HG03521 (cell line): Measurements from ENCODE around the gene NAMPT.
"Not testable (repeated sequence)": the region's sequence is repeated elsewhere in the genome, so short reads cannot be mapped to it uniquely, and the experiment has no call there.

Experiments
- ATAC-seq: cut with Tn5 transposase; IDR thresholded peaks from one replicate; pipeline ENCODE4 v1.9.1; 2021; ENCODE audit warnings: mild to moderate bottlenecking, moderate library complexity; ENCODE audit not compliant: unreplicated experiment

The NAMPT gene

DNA sequence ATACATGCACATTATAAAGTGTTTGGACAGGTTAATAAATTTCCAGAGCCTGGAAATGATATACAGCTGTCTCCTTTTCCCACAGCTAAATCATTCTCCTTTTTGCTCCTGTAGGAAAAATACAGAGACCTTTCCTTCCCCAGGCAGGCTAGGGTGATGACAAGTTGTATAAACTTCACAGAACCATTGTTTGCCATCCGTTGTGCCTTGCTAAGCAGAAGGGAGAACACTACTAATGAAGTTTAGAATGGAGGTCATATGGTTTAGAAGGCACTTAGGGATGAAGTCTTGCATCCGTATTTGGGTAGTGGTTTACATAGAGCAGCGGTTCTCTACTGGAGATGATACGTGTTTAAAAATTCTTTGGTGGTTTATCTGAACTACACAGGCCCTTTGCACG, 46.0 kb downstream of the NAMPT start:
- no peak for ATAC-seq

DNA sequence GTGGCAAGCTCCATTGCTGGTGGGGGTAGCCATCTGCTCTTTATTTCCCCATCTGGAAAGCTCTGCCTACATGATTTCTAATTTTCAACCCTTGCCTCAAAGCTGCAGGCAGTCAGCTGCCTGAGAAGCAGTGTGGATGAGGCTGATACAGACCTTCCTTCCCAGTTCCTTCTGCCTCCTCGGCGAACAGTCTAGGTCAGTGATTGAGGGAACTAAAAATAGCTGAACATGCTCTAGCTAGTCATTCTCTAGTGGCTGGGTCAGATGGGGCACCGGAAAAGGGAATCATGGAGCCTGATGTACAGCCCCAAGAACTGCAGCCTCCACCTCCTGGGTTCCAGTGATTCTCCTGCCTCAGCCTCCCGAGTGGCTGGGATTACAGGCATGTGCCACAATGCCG, 48.7 kb downstream of the NAMPT start:
- ATAC-seq: no peak

DNA sequence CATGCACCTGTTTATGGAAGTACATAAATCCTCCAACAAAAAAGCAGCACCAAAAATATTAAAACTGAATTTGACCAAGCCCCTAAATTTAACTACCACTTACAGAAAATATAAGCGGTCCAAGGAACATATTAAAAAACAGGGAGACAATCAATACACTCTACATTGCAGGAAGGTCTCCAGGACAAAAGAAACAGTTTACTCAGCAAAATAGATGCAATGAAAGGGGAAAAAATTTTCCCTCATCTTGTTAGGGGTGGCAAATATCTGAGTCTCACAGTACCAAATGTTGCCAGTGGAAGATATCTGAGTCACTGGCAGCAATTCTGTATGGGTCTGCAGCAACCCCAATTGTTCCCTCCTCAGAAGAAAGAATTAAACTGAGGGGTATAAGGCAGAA, 50.4 kb downstream of the NAMPT start:
- ATAC-seq: no peak

DNA sequence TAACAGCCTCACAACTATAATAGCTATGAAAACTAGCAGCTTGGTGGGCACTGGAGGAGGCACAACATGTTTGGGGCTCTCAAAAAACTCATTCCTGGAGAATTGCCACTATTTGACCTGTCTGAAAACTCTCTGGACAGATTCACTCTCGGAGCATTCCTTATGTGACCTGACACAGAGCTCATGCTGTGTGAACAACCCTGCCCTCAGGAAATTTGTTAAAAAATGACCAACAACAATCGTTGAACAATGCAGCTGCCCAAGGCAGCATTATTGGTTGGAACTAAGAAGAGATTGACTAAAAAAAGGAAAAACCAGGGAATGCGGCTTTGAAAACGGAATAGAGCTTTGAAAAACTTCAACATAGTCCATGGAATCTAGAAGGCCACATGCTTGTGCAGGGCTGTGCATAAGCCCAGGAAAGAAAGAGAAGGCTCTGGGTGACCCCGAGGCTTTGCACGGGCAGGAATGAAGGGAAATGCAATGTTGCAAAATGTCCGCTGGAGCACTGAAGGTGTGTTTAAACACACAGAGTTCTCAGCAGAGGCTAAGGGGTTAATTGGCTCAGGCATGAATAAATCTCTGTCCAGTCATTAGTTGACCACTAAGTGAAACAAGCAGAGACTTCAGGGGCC, 52.8 kb downstream of the NAMPT start:
- no peak for ATAC-seq

DNA sequence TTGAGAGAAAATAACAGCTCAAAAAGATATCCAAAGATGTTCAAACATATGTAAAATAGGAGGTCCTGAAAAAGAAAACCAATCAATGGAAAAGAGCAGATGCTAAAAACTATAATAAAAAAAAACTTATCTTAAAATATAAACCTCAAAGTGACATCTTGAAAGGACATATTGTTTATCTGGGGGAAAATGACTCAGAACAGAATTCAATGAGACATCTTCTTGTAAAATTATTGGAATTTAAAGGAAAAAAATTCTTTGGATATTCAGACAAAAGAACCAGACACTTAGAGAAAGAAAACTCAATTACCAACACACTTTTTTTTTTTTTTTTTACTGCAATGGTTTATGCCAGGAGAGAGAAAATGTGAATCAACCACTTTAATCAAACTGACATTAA, 58.9 kb downstream of the NAMPT start:
- ATAC-seq: no peak

DNA sequence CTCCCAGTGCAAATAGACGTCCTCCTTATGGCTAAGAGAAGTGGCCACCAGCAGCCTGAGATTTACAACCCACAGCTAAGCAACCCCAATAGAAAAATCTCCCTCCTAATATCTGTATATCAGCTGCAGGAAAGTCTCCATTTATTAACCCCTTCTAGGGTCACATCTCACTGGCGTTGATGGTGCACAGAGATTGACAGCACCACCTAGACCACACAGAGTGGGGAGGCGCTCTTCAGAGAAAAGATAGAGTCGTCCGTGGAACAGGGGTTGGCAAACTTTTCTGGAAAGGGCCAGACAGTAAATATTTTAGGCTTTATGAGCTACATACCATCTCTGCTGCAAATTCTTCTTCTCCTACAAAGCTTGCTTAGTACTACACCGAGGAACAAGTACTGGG, 60.0 kb downstream of the NAMPT start:
- ATAC-seq: no peak

DNA sequence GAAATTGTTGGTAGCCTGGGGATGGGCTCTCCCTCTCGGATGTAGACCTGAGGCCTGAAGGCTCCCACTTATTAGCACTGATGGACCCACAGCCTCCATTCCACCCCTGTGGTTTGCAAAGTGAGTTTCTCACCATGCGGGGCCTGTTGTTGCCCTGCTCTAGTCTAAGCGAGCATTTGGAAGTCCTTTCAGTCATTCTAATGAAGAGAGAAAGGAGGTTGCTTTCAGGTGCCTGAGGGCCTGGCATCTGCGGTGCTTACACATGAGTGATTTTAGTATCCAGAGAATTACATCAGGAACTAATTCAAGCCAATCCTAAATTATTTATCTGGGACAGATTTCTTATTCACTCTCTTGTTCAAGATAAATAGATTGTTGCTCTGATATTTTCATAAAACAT, 61.6 kb downstream of the NAMPT start:
- no peak for ATAC-seq

DNA sequence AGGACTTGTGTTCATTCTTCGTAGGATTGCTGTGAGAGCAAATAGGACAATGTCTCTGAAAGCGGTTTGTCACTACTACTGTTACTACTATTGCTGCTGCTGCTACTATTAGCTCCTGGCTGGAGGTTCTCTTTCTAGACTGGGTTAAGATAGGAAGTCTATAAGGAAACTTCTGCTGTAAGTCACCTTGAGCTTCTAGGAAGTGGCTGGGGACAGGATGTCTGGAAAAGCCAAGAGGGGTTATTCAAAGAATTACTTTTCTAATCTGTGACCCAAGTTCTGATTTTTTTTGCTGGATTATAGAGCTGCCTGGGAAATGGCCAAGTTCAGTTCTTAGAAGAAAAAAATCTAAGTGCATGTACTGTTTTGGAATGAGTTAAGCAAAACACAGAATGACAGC, 62.2 kb downstream of the NAMPT start:
- ATAC-seq: no peak

DNA sequence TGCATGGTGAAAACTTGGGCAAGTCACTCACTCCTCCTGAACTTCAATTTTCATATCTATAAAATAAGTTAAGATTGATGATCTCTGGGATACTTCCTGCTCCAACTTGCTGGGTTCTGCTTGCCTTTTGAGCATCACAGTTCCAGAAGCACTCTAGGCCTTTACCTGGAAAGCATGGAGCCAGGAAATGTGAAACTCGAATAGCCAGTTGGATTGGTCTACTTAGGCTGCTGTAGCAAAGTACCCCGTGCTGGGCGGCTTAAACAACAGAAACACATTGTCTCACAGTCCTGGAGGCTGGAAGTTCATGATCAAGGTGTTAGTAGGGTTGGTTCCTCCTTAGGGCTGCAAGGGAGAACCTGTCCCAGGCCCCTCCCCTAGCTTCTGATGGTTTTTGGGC, 64.5 kb downstream of the NAMPT start:
- ATAC-seq: no peak

DNA sequence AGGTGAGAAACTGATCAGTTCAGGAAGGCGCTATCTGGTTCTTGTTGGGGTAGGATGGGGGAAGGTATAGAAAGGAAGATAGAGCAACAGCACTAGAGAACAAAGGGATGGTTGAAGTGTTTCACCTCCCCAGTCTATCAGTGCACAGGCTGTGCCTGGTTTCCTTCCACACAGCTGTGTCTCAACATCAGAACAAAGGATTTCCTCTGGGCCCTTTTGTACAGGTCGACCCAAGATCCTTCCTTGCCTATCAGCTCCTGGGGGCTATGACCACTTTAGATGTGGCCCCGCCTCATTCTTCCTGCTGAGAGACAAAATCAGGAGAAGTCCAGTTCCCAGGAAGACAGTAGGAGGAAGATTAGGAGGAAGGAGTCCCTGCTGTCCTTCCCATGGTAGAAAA, 65.6 kb downstream of the NAMPT start:
- ATAC-seq: no peak

DNA sequence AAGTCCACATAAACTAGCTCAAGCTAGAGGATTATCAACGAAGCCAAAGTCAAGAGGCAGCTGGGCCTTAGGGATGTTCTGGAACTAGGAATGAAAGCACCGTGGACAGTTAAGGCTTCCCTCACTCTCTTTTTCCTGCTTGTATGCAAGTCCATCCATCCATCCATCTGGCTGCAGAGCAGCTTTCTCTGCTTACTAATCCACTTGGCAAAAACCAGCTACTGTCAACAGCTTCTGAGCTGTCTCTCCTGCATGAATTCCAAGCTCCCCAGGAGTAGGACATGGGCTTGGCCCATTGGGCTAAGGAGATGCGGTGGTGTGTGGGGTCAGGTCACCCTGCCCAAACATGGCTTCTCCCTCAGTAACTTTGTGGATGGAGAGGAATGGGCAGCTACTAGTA, 66.2 kb downstream of the NAMPT start:
- ATAC-seq: no peak

DNA sequence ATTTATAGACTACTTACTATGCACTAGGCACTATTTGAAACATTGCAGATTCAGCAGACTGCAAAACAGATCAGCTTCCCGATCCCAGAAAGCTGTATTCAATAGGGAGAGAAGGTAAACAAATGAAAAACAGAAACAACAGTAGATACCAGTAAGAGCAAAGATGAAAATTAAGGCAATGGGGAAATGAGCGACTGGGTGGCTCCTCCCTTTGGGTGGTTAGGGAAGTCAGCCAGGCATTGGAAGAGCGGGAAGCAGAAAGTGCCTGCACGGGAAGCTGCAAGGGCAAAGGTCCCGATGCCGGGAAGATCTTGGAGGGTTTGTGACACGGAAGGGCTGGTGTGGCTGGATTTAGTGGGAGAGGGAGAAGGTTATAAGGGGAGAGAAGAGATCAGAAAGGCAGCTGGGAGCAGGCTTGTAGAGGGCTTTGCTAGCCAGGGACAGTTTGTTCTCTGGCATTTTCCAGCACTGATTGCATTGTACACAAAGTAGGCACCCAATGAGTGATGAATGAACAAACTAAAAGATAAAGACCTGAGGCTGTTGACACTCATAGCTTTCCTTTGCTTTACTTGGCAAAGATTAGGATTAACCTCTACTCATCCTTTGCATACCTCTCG, 67.8 kb downstream of the NAMPT start:
- no peak for ATAC-seq

DNA sequence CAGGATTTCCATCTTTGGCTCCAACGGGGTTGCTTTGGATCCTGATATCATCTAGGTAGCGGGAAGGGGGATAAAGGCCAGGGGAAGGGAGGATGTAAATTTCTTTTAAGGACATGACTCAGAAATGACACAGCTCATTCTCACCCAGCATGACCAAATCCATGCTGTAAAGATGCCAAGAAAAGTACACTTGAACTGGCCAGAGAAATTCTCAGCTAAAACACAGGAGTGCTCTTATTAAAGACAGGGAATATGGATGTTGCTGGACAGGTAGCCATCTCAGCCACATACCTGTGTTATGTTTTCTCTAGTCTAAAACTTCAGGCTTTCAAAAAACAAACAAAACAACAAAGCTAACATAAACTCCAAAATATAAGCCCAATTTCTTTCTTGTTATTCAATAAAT, 68.3 kb downstream of the NAMPT start:
- no peak for ATAC-seq

DNA sequence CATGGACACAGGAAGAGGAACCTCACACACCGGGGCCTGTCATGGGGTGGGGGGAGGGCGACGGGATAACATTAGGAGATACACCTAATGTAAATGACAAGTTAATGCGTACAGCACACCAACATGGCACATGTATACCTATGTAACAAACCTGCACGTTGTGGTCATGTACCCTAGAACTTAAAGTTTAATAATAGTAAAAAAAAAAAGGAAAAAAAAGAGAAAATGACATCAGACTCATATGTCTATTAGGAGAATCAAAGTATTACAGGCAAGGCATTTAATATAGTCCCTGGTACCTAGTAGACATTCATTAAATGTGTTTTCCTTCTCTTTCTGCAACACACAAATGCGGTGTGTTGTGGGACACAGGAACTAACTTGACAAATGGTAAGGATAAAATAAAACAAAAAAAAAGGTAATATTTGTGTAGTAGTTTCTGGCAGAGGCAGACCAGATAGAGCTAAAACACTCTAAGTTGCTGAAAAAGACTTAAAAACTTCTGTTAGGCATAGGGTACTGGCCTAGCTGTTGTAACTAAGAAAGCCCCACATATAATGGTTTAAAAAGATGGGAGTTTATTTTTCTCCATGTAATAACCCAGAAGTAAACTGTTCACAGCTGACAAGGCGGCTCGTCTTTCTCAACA, 68.8 kb downstream of the NAMPT start:
- ATAC-seq: no peak

DNA sequence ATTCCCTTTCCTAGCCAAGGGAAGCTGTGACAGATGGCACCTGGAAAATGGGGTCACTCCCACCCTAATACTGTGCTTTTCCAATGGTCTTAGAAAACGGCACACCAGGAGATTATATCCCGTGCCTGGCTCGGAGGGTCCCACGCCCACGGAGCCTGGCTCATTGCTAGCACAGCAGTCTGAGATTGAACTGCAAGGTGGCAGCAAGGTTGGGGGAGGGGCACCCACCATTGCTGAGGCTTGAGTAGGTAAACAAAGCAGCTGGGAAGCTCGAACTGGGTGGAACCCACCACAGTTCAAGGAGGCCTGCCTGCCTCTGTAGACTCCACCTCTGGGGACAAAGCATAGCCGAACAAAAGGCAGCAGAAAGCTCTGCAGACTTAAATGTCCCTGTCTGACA, 75.8 kb downstream of the NAMPT start:
- ATAC-seq: not testable (repeated sequence)

DNA sequence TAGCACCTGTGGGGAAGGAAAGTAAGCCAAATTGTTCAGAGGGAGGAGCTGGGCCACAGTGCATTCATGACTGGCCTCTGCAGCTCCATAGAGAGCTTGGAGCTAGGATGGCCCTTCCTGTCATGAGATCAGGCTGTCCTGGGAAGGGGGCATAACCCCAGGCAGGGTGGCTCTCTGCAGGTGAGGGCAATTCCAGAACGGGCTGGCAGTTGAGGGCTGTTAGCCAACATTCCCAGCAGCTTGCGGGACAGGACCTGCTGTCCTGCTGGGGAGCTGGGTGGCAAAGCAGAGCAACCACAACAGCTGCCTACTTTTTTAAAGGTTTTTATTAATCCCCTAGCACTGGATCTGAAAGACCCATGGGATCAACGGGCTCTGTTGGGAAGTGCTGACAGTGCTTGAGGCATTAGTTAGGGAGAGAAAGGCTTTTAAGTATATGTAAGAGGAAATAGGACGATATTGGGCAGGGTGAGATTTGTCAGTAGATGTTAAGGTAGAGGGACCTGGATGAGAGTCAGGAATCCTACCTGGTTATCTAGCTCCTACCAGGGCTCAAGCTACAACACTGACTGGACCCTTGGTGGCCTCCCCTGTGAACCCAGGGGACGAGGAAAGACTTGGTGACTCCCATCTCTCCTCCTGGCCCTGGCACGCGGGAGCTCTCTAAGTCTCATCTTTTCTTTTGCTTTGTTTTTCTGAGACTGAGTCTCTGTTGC, 77.8 kb downstream of the NAMPT start:
- no peak for ATAC-seq

DNA sequence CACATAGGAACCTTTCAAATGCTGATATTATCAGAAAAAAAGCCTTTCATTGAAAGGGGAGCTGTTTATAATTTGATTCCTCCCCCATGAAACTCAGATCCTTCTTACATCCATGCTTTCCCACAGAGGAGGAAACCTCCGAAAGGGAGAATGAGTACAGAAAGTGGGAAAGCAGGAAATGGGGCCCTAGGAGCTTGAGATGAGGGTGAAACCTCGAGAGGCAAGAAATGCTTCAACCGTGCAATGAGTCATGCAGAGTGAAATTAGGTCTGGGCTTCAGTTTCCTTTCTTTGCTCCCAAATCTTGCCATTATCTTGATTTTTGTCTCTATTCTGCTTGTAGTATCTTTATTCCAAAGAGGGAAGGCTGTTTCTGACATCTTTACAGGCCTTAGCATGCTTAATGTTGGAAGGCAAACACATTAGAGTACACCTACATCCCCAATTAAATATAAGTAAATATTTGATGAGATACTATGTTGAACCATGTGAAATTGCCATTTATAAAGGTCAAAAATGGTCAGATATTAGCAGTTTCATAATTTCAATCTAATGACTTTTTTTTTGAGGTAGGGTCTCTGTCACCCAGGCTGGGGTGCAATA, 79.1 kb downstream of the NAMPT start:
- ATAC-seq: no peak

DNA sequence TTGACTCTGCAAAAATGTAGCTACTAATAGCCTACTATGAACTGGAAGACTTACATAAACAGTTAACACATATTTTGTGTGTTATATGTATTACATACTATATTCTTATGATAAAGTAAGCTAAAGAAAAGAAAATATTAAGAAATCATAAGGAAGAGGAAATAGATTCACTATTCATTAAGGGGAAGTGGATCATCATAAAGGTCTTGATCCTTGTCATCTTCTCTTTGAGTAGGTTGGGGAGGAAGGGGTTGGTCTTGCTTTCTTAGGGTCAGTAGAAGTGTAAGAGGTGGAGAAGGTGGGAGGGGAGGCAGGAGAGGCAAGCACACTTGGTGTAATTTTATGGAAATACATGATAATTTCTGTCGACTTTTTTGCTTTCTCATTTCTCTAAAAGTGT, 81.3 kb downstream of the NAMPT start:
- no peak for ATAC-seq

DNA sequence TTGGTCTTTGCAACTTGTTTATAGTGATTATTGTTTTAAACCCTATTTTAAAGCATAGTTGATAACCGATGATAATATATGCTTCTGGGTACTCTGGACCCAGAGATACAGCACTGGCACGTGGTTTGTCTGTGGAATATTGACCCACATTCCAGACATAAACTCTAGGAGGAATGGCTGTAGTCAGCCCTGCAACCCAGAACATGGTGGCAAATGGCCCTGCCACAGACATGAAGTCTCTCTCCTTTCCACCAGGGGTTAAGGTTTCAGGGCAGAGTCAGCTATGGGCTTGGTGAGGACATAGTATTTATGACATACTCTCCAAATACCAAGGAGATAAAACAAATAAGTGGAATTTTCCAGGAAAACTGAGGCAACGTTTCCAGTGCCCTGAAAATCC, 83.6 kb downstream of the NAMPT start:
- no peak for ATAC-seq

DNA sequence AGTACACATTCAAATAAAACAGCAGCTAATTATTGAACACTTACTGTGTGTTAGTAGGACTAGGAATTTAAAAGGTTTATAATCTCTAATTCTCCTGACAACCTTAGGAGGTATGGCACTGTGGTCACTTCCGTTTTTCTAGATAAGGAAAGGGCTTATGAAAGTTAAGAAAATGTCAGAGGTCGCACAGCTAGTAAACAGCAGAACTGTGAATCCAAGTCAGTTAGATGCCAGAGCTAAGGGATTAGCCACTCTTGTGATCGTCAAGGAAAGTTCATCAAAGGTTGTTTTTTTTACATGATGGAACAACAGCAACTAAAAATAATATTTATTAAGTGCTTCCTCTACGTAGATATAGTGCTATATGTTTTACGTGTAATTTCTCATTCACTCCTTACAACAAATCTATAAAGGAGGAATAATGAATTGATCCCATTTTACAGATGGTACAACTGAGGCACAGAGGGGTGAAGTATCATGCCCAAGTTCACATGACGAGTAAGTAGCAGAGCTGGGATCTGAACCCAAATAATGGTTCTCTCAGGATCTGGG, 84.9 kb downstream of the NAMPT start:
- no peak for ATAC-seq

DNA sequence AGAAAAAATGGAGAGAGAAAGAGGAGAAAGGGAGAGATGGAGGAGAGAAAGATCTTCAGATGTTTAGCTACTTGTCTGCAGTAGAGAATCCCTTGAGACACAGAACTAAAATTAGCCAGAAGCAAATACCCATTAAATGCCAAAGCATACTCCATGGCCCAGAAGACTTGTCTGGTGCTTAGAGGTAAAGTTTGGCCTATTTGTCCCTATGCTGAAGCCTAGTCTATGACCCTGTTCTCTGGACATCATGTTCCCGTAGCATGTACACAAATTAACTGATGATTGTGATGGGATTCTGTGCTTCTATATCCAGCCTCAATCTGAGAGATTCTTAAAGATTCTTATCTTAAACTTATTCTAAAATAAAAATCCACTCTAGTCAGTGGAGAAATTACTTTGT, 85.8 kb downstream of the NAMPT start:
- ATAC-seq: no peak
